ENCODE data around the gene EPB41L3. TPM values are rescaled to one million over a fixed set of nuclear protein-coding genes. Genes with fewer than 3 reads are reported as not detected.

EPB41L3 gene
- total and polyA plus RNA-seq, 2 donors (not counting 1 experiment from before 2014, with no cell fraction given): 3.1 to 29.9 TPM

GRCh38 chr18:5518179-5518770, 25.5 kb downstream of the EPB41L3 start:
- Histone ChIP-seq H2AFZ (ENCODE audit: low read length) (no peak overlapping the region), H3K79me2 (ENCODE audit: control insufficient read depth, insufficient read depth, low read length) (no peaks in the 10 kb centered on the region), H3K27me3 (ENCODE audit: control insufficient read depth, insufficient read depth, low read length) (no peaks in the 10 kb centered on the region), H4K20me1 (ENCODE audit: control insufficient read depth, extremely low read depth, insufficient read depth, low read length) (no peaks in the 10 kb centered on the region), H3K36me3 (ENCODE audit: control insufficient read depth, insufficient read depth, low read length) (no peaks in the 10 kb centered on the region), H3K4me3 (replicated peaks in 1 of 4; ENCODE audit: control extremely low read depth in 1 of 4, insufficient read depth in 1 of 4, low read depth in 3 of 4, low read length in 4 of 4) (no peak overlapping the region), H3K4me2 (ENCODE audit: extremely low read depth, insufficient read depth, low read length) (no peak overlapping the region), H3K4me1 (ENCODE audit: control insufficient read depth, extremely low read depth, insufficient read depth, low read length) (no peaks in the 10 kb centered on the region), H3K9ac (ENCODE audit: insufficient read depth, low read length) (no peak overlapping the region), H3K9me3 (ENCODE audit: control insufficient read depth, insufficient read depth, low read depth, low read length) (no peaks in the 10 kb centered on the region), H3K27ac (ENCODE audit: insufficient read depth, low read length) (no peak overlapping the region)
- TF ChIP-seq CTCF (conservative IDR thresholded peaks at IDR 0.05 in 1 of 2, IDR thresholded peaks at IDR 0.05 in 1 of 2; ENCODE audit: low read depth in 1 of 2, low read length in 2 of 2): no peak
- TF ChIP-seq EZH2 (IDR thresholded peaks at IDR 0.05; ENCODE audit: low read length, missing control alignments): no peak
- DNase-seq (ENCODE audit: low read depth in 2 of 2): peak in 1 of 2 donors; percentile 5

GRCh38 chr18:5516841-5517240, 27.0 kb downstream of the EPB41L3 start:
- H3K27ac ChIP-seq (ENCODE audit: insufficient read depth, low read length): no peak overlapping the region
- no peaks in the 10 kb centered on the region for H3K36me3 ChIP-seq (ENCODE audit: control insufficient read depth, insufficient read depth, low read length)
- no peak overlapping the region for H3K4me3 ChIP-seq (replicated peaks in 1 of 4; ENCODE audit: control extremely low read depth in 1 of 4, insufficient read depth in 1 of 4, low read depth in 3 of 4, low read length in 4 of 4)
- H3K4me1 ChIP-seq (ENCODE audit: control insufficient read depth, extremely low read depth, insufficient read depth, low read length): no peaks in the 10 kb centered on the region
- H4K20me1 ChIP-seq (ENCODE audit: control insufficient read depth, extremely low read depth, insufficient read depth, low read length): no peaks in the 10 kb centered on the region
- H3K27me3 ChIP-seq (ENCODE audit: control insufficient read depth, insufficient read depth, low read length): no peaks in the 10 kb centered on the region
- H3K9me3 ChIP-seq (ENCODE audit: control insufficient read depth, insufficient read depth, low read depth, low read length): no peaks in the 10 kb centered on the region
- H2AFZ ChIP-seq (ENCODE audit: low read length): no peak overlapping the region
- no peak for TF ChIP-seq CTCF (conservative IDR thresholded peaks at IDR 0.05 in 1 of 2, IDR thresholded peaks at IDR 0.05 in 1 of 2; ENCODE audit: low read depth in 1 of 2, low read length in 2 of 2)
- no peak for TF ChIP-seq EZH2 (IDR thresholded peaks at IDR 0.05; ENCODE audit: low read length, missing control alignments)
- no peak for DNase-seq (ENCODE audit: low read depth in 2 of 2)
- H3K9ac ChIP-seq (ENCODE audit: insufficient read depth, low read length): no peak overlapping the region
- no peaks in the 10 kb centered on the region for H3K79me2 ChIP-seq (ENCODE audit: control insufficient read depth, insufficient read depth, low read length)
- H3K4me2 ChIP-seq (ENCODE audit: extremely low read depth, insufficient read depth, low read length): no peak overlapping the region

- H3K27me3 ChIP-seq (ENCODE audit: control insufficient read depth, insufficient read depth, low read length): no peaks in the 10 kb centered on the region
- no peak overlapping the region for H3K4me3 ChIP-seq (replicated peaks in 1 of 4; ENCODE audit: control extremely low read depth in 1 of 4, insufficient read depth in 1 of 4, low read depth in 3 of 4, low read length in 4 of 4)
- H3K4me2 ChIP-seq (ENCODE audit: extremely low read depth, insufficient read depth, low read length): no peak overlapping the region
- H3K9ac ChIP-seq (ENCODE audit: insufficient read depth, low read length): no peak overlapping the region
- TF ChIP-seq CTCF (conservative IDR thresholded peaks at IDR 0.05 in 1 of 2, IDR thresholded peaks at IDR 0.05 in 1 of 2; ENCODE audit: low read depth in 1 of 2, low read length in 2 of 2) (no peak), EZH2 (IDR thresholded peaks at IDR 0.05; ENCODE audit: low read length, missing control alignments) (no peak)
- H3K4me1 ChIP-seq (ENCODE audit: control insufficient read depth, extremely low read depth, insufficient read depth, low read length): no peaks in the 10 kb centered on the region
- no peaks in the 10 kb centered on the region for H3K79me2 ChIP-seq (ENCODE audit: control insufficient read depth, insufficient read depth, low read length)
- H3K27ac ChIP-seq (ENCODE audit: insufficient read depth, low read length): no peak overlapping the region
- no peaks in the 10 kb centered on the region for H3K9me3 ChIP-seq (ENCODE audit: control insufficient read depth, insufficient read depth, low read depth, low read length)
- no peaks in the 10 kb centered on the region for H3K36me3 ChIP-seq (ENCODE audit: control insufficient read depth, insufficient read depth, low read length)
- no peak for DNase-seq (ENCODE audit: low read depth in 2 of 2)
- no peak overlapping the region for H2AFZ ChIP-seq (ENCODE audit: low read length)
- no peaks in the 10 kb centered on the region for H4K20me1 ChIP-seq (ENCODE audit: control insufficient read depth, extremely low read depth, insufficient read depth, low read length)
These were observed 28.6 kb downstream of the EPB41L3 start for GRCh38 chr18:5515011-5515784.

Measured in fibroblast of lung (primary cell).